Stimulated activated CD8-positive, alpha-beta memory T cell treated with anti-CD3 and anti-CD28 coated beads, Interleukin-2, amount 100 ng/mL, for 48 hours (primary cell): ENCODE data around the gene HIPK1.
"Not testable (repeated sequence)": the region's sequence is repeated elsewhere in the genome, so short reads cannot be mapped to it uniquely, and the experiment has no call there.

Source experiments
- DNase-seq, 2 donors: peaks; one replicate each; pipeline ENCODE4 v3.0.0-alpha.2; 2020; ENCODE audit warnings: low read depth in 2 of 2

The HIPK1 gene

GRCh38 chr1:113943028-113943811 lies 14.1 kb downstream of the HIPK1 start:
- no peak for DNase-seq

GRCh38 chr1:113945329-113945728 lies 16.2 kb downstream of the HIPK1 start:
- no peak for DNase-seq

- DNase-seq = no peak
Observed at GRCh38 chr1:113946112-113946511, 17.0 kb downstream of the HIPK1 start.

GRCh38 chr1:113946678-113947387 lies 17.7 kb downstream of the HIPK1 start:
- no peak for DNase-seq

GRCh38 chr1:113947388-113948107 lies 18.4 kb downstream of the HIPK1 start:
- DNase-seq = no peak

GRCh38 chr1:113948151-113948550 lies 19.0 kb downstream of the HIPK1 start:
- DNase-seq = not testable (repeated sequence)

GRCh38 chr1:113949007-113949406 lies 19.9 kb downstream of the HIPK1 start:
- DNase-seq = no peak

- no peak for DNase-seq
Observed at GRCh38 chr1:113950908-113951307, 21.8 kb downstream of the HIPK1 start.

- DNase-seq = no peak
Observed at GRCh38 chr1:113951719-113952118, 22.6 kb downstream of the HIPK1 start.

GRCh38 chr1:113957984-113958383 lies 28.9 kb downstream of the HIPK1 start:
- no peak for DNase-seq

- no peak for DNase-seq
Observed at GRCh38 chr1:113958691-113959090, 29.6 kb downstream of the HIPK1 start.

GRCh38 chr1:113963281-113963906 lies 34.3 kb downstream of the HIPK1 start:
- DNase-seq = no peak

- DNase-seq = no peak
Observed at GRCh38 chr1:113965703-113966412, 36.7 kb downstream of the HIPK1 start.

- DNase-seq = no peak
Observed at GRCh38 chr1:113972954-113973353, 43.8 kb downstream of the HIPK1 start.

GRCh38 chr1:113975211-113975895 lies 46.2 kb downstream of the HIPK1 start:
- no peak for DNase-seq

GRCh38 chr1:113976609-113977278 lies 47.6 kb downstream of the HIPK1 start:
- DNase-seq = no peak

- DNase-seq = no peak
Observed at GRCh38 chr1:113977906-113978305, 48.8 kb downstream of the HIPK1 start.

- DNase-seq = peak; percentile 33 to 43
Observed at GRCh38 chr1:113978863-113979702, 50.0 kb downstream of the HIPK1 start, which contains the start of gene OLFML3. Gene OLFML3 (plus strand): TSS chr1:113979474. CDS start chr1:113979517, 43 bp downstream.

- no peak for DNase-seq
Observed at GRCh38 chr1:113980110-113980509, 51.0 kb downstream of the HIPK1 start.
